Renal cortex interstitium (tissue), 11 donors: ENCODE measurements around the gene STT3B. TPM values are rescaled to one million over a fixed set of nuclear protein-coding genes. Genes with fewer than 3 reads are reported as not detected.

ENCODE experiments used
- DNase-seq, 11 donors: peaks; one replicate each; pipeline ENCODE4 v3.0.0-alpha.2; 2013; ENCODE audit warnings: low read depth in 9 of 11, low spot score in 4 of 11; ENCODE audit errors: extremely low read depth in 1 of 11
- polyA plus RNA-seq, 3 donors: library from polyadenylated mRNA; unstranded; fragments of 120-200 nt; gene quantifications; one replicate each; pipeline ENCODE4 v1.2.1, GENCODE V29; 2013; ENCODE audit not compliant: insufficient read length in 3 of 3

STT3B gene
- polyA plus RNA-seq, 3 donors, result 190 to 193 (median 191) TPM

DNA sequence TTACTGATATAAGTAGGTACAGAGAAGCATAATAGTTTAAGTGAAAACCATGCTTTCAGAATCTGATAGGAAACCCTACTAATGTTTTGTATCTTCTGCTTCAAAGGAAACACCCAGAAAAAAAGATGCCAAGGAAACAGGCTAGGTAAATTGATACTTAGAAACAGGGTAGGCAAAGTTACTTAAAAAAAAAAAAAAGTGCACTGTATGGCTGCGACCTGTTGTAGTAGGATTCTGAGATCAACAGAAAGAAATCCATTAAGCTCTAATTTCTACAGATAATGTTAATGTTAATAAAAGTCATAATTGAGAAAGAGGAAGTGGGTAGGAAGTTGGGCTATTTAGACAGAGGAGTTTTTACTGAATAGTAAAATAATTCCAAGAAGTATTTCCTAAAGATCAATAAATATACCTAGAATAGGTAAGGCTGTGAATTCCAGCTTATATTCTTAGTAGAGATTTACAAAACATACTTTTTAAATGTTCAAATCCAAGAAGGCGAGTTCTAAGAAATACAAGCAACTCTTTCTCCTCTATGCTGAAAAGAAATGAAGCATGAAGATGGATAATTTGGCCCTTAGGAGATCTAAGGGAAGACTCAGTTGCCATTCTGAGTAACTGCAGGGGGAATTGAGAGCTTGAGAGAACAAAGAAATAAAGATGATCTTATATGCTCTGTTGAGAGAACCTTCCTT lies 24.1 kb upstream of the STT3B start:
- DNase-seq, result no peak

DNA sequence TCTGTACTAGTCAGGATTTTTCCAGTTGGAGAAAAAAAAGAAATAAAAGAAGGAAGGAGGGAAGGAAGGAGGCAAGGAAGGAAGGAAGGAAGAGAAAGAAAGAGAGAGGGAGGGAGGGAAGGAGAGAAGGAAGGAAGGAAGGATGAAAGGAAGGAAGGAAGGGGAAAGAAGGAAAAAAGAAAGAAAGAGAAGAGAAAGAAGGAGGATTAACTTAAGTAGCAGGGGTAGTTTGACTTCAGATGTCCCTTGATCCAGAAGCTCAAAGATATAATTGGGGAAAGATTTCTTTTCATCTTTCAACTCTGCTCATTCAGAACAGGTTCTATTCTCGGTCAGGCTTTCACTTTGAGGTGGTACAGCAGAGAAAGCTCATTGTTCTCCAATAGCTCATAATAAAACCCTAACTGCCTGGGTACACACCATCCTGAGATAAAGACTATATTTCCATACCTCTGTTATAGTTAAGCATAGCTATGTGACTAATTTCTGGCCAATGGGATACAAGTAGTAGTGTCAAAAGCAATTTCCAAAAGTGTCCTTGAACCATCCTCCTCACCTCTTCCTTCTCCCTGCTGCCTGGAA lies 23.5 kb upstream of the STT3B start:
- no peak for DNase-seq

DNA sequence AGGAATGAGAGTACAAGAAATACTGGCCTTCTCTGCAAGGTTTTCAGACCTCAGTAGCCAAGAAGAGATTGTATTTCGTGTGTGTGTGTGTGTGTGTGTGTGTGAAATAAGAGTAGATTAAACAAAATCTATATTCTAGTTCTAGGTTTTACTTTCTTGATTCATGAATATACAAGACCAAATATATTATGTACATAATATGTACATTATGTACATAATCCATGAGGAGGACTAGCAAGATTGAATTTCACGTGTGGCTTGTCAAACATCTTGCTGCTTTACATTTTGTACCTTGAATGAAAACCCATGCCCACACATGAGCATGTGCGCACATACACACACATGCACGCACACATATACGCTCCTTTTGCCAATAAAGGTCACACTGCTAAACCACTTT lies 18.2 kb upstream of the STT3B start:
- no peak for DNase-seq

DNA sequence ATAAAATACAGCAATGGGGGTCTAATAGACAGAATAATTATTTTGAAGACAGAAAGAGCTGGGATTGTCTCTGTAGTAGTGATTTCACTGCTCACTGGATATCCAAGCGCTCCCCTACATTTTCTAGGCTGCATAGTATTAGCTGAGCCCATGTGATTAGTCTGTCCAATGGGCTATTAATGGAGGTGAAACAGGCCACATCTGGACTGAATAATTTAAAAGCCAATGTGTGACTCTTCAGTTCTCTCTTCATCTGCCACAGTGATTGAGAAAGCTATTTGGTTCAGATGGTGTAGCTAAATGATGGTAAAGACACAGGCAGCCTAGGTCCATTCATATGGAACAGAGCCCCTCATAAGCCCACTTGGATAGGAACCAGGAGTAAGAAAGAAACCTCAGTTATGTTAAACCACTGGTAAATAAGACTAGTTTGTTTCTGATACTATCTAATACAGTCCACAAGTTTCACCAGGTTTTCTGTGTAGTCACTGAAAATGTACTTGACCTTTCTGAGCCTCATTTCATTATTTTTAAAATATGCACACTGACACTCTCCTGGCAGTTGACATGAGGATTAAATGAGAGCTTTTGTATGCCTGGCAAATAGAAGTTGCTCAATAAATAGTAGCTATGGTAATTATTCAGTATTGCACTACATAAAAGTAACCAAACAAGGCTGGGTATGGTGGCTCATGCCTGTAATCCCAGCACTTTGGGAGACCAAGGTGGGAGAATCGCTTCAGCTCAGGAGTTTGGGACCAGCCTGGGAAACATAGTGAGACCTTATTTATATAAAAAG lies 17.0 kb upstream of the STT3B start:
- no peak for DNase-seq

DNA sequence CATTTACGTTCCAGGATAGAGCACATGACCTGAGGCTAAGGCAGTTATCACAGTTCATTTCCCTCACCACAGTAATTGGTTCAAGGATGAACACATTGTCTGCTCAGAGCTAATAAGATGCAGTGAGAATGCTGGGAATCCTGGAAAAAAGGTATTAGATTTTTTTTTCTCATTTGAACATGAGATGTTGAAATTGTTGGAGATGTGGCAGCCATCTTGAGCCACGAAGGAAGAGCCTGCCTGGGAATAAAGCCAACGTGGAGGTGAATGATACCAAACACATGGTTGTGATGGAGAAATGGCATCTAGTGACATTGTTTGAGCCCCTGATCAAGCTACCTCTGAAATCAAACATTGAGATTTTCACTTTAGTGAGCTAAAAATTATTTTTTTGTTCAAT lies 16.0 kb upstream of the STT3B start:
- DNase-seq, result no peak

DNA sequence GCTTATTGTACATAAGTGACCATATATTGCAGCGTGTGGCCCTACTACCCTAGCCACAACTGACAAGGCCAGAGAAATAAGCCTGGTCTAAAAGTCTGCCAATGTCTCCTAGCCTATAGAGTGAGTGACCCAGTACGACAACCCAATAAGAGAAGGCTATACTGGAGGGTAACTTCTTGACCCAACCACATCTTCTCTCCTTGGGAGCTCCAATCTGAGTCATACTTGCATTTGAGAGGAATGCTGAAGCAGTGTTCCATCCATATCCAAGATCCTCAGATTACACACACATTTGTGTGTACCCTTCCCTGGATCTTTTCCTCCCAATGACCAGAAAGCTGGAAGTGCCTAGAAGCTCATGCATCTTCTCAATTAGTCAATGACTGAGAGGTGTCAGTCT lies 11.3 kb upstream of the STT3B start:
- no peak for DNase-seq

DNA sequence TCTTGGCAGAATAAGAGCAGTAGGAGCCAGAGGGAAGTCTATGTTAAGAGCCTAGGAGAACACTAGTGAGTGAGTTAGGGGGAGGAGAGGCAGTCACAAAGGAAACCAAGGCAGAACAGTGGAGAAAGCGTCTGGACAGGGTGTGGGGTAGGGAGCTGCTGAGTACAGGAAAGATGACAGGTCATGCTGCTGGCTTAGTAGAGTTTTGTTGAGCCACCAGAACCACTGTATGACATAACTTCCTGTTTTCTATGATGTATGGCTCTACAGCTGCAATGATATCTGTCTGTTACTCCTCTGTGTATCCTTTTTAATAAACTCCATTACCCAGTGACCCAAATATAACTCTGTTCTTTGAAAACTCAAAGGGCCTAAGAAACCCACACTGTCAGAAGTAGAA lies 10.6 kb upstream of the STT3B start:
- no peak for DNase-seq

DNA sequence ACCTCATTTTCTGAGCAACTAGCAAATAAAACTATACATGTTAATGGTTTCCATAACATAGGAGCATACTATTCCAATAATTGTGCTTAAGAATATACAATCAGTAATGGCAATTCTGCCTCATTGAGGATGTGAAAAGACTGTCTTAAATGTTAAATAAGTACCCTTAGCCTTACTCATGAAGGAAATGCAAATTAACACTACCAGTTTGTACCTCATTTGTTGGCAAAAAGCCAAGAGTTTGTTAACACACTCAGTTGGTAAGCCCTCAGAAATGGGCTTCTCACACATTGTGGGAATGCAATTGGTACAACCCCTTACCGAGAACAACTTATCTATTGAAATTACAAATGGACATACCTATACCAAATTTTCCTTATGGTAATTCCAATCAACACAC lies 9.2 kb upstream of the STT3B start:
- DNase-seq, result no peak

DNA sequence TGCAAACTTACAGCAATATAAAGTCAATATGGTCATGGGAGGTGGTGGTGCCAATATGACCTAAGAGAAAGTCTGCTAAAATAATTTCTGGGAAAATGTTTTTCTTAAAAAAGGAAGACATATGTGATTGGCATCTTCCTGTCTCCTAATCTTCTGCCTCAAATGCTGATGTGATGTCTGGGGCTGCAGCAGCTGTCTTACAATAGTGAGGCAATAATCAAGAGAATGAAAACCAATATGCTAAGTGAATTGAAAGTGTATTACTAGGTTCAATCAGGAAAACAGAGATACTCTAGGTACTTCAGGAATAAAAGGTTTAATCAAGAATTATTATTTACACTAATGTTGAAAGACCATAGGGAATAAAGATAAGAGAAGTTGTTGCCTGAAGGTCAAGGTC lies 7.2 kb upstream of the STT3B start:
- no peak for DNase-seq

DNA sequence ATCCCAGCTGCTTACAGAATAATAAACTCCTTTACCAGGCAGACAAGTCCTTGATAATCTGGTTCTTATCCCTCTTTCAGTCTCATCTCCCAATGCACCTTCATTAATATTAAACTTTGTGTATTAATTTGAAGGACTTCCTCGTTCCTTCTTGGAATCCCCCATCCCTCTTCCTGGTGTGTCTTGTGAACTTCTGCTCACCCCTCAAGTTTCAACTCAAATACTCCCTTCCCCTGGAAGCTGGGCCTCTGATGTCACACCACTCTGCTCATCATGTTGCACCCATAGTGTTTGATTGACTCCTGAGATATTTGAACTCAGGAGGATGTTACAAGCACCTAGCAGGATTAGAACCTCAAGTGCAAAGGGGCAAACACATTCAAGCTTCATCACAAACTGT lies 3.3 kb upstream of the STT3B start:
- no peak for DNase-seq

DNA sequence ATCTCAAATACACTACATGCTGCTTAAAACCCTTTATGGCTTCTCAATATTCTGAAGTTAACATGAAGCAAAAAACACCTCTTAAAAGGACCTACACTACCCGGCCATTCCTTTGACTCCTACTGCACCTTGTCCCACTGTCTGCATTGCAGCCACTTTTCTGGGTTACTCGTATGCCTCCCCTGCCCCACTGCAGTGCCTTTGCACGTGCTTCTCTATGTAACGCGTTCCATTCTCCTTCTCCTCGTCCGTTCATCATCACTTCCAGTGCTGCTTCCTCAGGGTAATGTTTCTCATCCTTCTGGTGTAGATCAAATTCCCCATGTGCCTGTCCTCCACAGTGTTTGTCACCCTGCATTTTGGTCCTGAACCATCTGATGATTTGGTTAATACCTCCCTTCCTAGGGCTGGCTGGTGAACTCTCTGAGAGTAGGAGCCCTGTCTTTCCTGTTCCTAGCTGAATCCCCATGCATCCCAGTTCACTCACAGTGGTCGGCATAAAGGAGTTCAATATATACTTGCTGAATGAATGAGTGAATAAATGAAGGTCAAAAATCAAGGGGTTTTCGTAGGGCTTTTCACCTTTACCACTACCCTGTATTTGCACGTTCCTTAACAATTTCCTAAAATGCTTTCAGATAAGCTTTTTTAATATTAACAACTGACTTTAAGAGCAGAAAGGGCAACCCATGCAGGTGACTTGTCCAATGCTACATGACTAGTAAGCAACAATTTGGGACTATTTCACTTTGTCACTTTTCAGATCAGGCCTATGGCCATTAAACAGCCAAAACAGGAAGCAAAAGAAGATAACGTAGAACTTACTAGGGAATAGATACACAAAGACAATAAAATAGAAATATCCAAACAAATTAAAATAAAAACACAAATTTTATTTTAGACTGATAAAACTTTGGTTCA lies 2.4 kb upstream of the STT3B start:
- DNase-seq, result no peak

DNA sequence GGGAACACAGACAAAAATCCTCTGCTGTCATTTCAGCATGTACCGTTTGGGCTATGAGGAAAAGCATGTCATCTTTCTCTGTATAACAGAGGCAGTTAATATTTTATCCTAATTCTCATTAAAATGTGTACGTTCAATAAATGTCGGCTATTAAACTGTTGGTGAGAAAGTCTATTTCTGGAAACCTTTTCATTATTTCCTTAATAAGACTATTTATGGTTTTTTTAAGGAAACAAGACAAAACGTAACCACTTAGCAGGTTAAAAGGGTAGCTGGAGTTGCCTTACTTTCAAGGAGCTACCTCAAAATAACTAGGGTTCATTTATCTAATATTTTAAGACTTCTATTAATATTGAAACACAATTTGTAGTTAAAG lies 1.8 kb upstream of the STT3B start:
- DNase-seq, result no peak

DNA sequence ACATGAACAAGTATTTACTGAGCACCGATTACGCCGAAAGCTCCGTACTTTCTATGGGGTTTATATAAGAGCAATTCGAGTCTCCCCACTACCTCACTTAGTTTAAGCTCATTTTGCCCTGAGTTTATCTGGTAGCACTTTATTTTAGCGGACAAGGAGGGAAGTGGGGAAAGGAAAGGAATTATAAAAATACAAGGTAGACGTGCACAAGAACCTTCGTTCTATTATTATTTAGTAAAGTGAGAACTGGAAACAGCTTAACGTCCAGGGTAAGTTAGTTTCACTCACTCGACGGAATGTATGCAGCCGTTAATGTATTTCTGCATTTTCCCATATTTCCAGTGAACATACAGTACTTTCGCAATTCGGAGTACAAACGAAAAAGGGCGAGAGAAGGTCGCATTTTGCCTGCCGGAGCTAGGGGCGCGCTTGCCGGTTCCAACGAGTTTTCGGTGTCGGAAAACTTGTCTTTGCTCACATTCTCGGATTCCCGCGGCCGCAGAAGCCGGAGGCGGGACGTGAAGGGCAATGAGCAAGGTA lies 1.2 kb upstream of the STT3B start:
- peak in 1 of 11 donors; percentile 12 for DNase-seq

DNA sequence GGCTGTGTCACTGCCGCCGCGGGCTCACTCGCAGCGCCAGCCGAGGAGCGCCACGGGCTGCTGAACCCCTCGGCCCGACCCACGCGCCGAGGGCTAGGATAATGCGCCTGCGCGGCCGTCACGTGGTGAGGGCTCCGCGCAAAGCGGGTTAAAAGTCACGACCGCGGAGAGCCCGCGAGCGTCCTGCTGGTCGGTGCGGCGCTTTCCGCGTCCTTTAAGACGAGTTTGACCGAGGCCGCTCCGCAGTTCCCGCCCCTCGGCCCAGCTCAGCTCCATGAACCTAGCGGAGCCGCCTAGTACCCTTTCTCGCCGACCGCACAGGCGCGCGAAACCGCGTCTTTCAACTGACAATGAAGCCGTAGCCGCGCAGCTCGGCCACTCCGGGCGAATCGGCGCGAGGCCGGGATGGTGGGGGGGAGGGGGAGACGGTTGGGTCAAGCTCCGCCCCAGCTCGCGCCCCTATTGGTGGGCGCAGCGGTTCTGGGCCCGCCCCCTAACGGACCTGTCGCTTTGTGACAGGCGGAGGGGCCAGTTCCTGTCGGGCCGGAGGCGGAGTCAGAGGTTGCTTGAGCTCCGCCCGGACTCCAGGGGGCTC lies 636 bp upstream of the STT3B start:
- peak; percentile 93 to 99 (median 98) for DNase-seq

DNA sequence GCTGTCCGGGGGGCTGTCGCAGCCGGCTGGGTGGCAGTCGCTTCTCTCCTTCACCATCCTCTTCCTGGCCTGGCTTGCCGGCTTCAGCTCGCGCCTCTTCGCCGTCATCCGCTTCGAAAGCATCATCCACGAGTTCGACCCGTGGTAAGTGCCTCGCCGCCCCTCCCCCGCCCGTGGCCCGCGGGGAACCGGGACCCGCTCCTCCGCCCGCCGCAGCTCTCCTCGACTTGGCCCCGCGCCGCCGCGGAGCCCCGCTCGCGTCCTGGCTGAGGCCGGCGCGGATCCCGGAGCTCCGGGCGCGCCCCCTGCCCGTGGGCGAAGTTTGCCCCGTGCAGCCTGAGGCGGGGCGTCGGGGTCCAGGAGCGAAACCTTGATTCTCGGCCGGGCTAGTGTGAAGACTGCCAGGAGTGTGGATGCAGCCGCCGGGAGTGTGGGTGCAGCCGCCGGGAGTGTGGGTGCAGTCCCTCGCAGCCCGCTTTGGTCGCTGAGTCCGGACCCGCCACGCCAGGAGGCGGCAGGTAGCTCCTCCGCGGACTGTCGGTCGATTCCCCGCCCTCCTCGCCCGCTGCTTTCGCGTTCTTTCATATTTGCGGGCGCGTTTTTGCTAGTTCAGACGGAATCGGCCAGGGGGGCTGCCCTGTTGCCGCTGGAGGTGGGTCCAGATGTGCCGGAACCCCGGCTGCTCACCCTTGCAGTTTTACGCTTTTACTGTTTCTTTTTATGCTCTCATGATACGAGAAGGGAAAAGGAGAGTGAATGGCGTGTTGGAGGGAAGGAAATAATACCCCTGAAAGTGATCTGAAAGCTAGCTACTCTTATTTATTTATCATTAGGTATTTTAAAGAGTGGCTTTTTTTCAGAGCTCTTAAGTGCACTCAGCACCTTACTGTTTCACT lies 692 bp downstream of the STT3B start:
- DNase-seq, result peak in 5 of 11 donors; percentile 17 to 46 (median 45)

DNA sequence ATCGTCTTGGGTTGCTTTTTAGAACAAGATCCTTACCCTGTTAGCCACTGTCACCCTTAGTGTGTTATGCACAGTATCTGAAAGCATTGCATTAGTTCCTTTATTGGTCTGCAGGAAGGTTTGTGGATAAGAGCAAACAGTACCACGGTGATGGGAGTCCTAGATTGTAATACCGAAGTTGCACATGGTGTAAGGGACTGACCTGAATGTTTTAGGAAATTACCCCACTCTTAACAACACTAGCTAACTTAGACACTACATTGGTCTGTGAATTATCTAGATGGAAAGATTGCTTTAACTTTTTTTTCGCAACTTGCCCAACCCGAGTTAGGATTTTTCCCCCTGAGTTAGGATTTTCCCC lies 1.3 kb downstream of the STT3B start:
- DNase-seq, result peak in 2 of 11 donors; percentile 12 to 13

DNA sequence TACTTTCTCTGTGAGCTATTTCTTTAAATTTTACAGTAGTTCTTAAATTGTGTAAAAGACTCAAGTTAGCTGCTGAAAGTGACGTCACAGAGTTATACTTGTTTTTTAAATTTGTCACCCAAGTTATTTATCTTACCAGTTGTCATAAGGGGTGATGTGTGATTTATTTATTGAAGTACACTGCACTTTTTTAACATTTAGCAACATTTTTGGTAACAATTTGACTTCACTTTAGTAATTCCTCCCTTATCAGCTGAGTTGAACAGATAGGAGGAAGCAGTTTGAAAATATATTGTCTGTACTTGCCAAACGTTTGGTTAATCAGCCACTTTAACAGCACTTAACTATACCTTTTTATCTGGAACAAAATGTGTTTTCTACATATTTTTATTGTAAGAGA lies 3.8 kb downstream of the STT3B start:
- no peak for DNase-seq

DNA sequence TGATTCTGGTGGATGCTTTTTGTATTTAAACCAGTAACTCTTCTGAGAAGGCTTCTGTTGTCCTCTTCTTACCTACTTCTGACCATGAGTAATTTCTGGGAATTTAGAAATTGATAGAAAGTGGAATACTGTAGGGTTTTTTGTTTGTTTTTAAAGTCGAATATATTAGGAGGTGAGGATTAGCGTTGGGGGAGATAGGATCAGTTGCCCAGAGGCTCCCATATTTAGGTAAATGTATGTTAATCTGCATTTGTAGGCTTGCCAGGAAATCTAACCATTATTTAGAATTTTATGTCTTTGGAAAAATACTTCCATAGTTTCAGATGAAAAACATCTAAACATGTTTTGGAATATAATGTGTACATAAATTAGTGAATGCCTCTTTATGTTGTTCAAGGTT lies 6.1 kb downstream of the STT3B start:
- DNase-seq, result no peak
